ENCODE results near the gene SNX9. TPM values are rescaled to one million over a fixed set of nuclear protein-coding genes. Genes with fewer than 3 reads are reported as not detected.

The SNX9 gene
- total and polyA plus RNA-seq, 2 of the 4 experiments (the other 2 are of a cell fraction): 35.3 to 41.2 TPM

- no TSS peak for BruUV-seq (replicated peaks)
- Histone ChIP-seq H3K4ac (ENCODE audit: low read depth, low read length) (peak overlapping the region; percentile 43), H3K27ac (ENCODE audit: insufficient read depth, low read length) (peak overlapping the region; percentile 66; the same call in 1 of the 2 replicates), H3K14ac (replicated peaks; ENCODE audit: low read depth, low read length) (peak overlapping the region; percentile 69), H4K91ac (ENCODE audit: insufficient read depth, low read depth, low read length) (peak overlapping the region; percentile 11; the same call in 1 of the 2 replicates), H4K20me1 (ENCODE audit: insufficient read depth, low read length) (peaks cover 79% of the 10 kb centered on the region), H3K4me1 (ENCODE audit: control insufficient read depth, insufficient read depth, low read length) (peaks cover 9% of the 10 kb centered on the region), H4K5ac (ENCODE audit: low read depth, low read length) (no peak overlapping the region), H3K9me3 (ENCODE audit: control insufficient read depth, insufficient read depth, low read length) (no peaks in the 10 kb centered on the region), H2AK5ac (ENCODE audit: low read depth, low read length) (peak overlapping the region; percentile 87; the same call in 1 of the 2 replicates), H3K23ac (ENCODE audit: low read depth, low read length) (peak overlapping the region; percentile 82; the same call in 1 of the 2 replicates), H2AFZ (replicated peaks; ENCODE audit: low read length, poor library complexity) (no peak overlapping the region), H2BK120ac (ENCODE audit: low read depth, low read length) (no peak overlapping the region), H3K27me3 (ENCODE audit: control insufficient read depth, insufficient read depth, low read length) (no peaks in the 10 kb centered on the region), H3K9ac (ENCODE audit: low read depth, low read length) (no peak overlapping the region), H2BK20ac (ENCODE audit: low read depth, low read length) (peak overlapping the region; percentile 50; the same call in 1 of the 2 replicates), H2BK5ac (ENCODE audit: low read depth, low read length, poor library complexity, severe bottlenecking) (peak overlapping the region; percentile 73), H2AK9ac (replicated peaks; ENCODE audit: low read depth, low read length, poor library complexity) (no peak overlapping the region), H3K36me3 (ENCODE audit: control insufficient read depth, insufficient read depth, low read length) (peaks cover 2% of the 10 kb centered on the region), H3K9me1 (ENCODE audit: insufficient read depth, low read length) (peaks cover 15% of the 10 kb centered on the region), H3K18ac (ENCODE audit: low read depth, low read length) (peak overlapping the region; percentile 63), H2BK15ac (ENCODE audit: low read depth, low read length) (0 out of 3 replicates have a peak overlapping the region, but pooled peaks have one; percentile 4), H3K4me3 (ENCODE audit: insufficient read depth, low read depth, low read length) (no peak overlapping the region), H4K8ac (ENCODE audit: low read depth in 2 of 2, low read length in 2 of 2) (peak overlapping the region in 1 of 2 experiments; percentile 2; a peak in 1 of 4 replicates), H3K79me1 (ENCODE audit: low read depth in 1 of 2, low read length in 2 of 2) (peaks cover 32 to 64% of the 10 kb centered on the region in 2 experiments), H3K56ac (ENCODE audit: extremely low read depth, insufficient read depth, low read length) (no peak overlapping the region), H3K4me2 (ENCODE audit: low read depth, low read length) (no peak overlapping the region)
- ChIA-PET POLR2A (ENCODE audit: unreplicated experiment) (no interaction called here), CTCF (no interaction called here)
- no peak for TF ChIP-seq RCOR1 (IDR thresholded peaks at IDR 0.05; ENCODE audit: insufficient replicate concordance, low read length)
- TF ChIP-seq CEBPB (IDR thresholded peaks at IDR 0.05; ENCODE audit: low read depth, low read length): peak; percentile 29; the same call in 1 of the 2 replicates
- no peak for TF ChIP-seq MAZ (IDR thresholded peaks at IDR 0.05; ENCODE audit: borderline replicate concordance, low read depth, low read length)
- TF ChIP-seq MXI1 (IDR thresholded peaks at IDR 0.05; ENCODE audit: borderline replicate concordance, low read depth, low read length): no peak
- no peak for TF ChIP-seq FOS (IDR thresholded peaks at IDR 0.05; ENCODE audit: low read depth, low read length)
- no peak for TF ChIP-seq BHLHE40 (IDR thresholded peaks at IDR 0.05; ENCODE audit: low read depth, low read length)
- TF ChIP-seq, protein P1, sequence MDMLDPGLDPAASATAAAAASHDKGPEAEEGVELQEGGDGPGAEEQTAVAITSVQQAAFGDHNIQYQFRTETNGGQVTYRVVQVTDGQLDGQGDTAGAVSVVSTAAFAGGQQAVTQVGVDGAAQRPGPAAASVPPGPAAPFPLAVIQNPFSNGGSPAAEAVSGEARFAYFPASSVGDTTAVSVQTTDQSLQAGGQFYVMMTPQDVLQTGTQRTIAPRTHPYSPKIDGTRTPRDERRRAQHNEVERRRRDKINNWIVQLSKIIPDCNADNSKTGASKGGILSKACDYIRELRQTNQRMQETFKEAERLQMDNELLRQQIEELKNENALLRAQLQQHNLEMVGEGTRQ (IDR thresholded peaks at IDR 0.05; ENCODE audit: low read depth, low read length): no peak
- intact Hi-C loops (cut with micrococcal nuclease) (no loop called here), dilution Hi-C loops (cut with HindIII; ENCODE audit: low sequenced_read_pairs, unreplicated experiment) (no loop called here), in situ Hi-C loops (cut with MboI; ENCODE audit: low sequenced_read_pairs) (no loop called here)
- DNase-seq: peak; percentile 56
- ATAC-seq (ENCODE audit: low read depth): no peak
- WGBS, 2 experiments (ENCODE audit: extremely low coverage in 2 of 2, insufficient read length in 1 of 2): no CpG with 5 or more reads among the region's 3 CpGs
These were observed 9.4 kb downstream of the SNX9 start for GRCh38 chr6:157832250-157832967.

Data from IMR-90 (cell line).